COLO668 (cell line): Measurements from ENCODE around the gene MS4A4E.
"Not testable (repeated sequence)": the region's sequence is repeated elsewhere in the genome, so short reads cannot be mapped to it uniquely, and the experiment has no call there.

Source experiments
- DNase-seq: peaks from one replicate; lab custom pipeline; 2025; ENCODE audit not compliant: unreplicated experiment; lab: John Stamatoyannopoulos, UW

Gene MS4A4E

GRCh38 chr11:60242740-60243239 is at the start of gene MS4A4E:
Gene MS4A4E, minus strand, starts transcription at chr11:60243137. Its CDS starts 13,082 bp downstream, at chr11:60230055.
- DNase-seq = no peak

GRCh38 chr11:60292145-60292544 is 49.2 kb upstream of the MS4A4E start:
- DNase-seq = no peak

GRCh38 chr11:60288531-60288930 is 45.6 kb upstream of the MS4A4E start:
- DNase-seq = no peak

DNA sequence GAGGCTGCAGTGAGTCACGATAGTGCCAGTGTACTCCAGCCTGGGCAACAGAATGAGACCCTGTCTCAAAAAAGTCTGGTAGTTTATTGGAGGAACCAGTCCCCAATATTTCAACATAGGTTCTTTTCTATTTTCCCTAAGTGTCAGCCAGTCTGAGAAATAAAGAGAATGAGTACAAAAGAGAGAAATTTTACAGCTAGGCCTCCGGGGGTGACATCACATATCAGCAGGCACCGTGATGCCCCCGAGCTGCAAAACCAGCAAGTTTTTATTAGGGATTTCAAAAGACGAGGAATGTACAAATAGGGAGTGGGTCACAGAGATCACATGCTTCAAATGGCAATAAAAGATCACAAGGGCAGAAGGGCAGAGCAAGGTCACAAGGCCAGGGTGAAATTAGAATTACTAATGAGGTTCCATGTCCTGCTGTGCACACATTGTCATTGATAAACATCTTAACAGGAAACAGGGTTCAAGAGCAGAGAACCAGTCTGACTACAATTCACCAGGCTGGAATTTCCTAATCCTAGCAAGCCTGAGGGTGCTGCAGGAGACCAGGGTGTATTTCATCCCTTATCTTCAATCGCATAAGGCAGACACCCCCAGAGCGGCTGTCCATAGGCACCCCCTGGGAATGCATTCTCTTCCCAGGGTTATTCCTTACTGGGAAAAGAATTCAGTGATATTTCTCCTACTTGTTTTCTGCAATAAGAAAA is 42.6 kb upstream of the MS4A4E start:
- DNase-seq = not testable (repeated sequence)

DNA sequence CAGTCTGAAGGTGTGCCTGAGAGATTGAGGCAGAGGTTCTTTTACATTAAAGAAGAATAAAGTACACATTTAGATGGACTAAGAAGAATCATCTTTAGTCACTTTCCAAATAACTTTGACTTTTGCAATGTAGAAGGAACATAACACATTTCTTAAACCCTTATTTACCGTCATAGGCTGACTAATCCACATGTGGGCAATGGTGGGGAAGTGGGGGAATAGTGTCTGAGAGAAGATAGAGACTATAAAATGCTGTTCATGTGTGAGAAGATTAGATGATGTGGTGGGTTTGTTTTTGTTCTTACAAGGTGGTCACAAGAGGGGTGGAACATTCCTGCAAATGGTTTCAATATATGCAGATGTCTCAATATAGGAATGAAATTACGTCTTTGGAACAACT is 39.3 kb upstream of the MS4A4E start:
- DNase-seq = no peak

GRCh38 chr11:60281485-60281884 is 38.5 kb upstream of the MS4A4E start:
- no peak for DNase-seq

GRCh38 chr11:60280412-60280811 is 37.5 kb upstream of the MS4A4E start, which contains the start of gene MS4A4A:
Gene MS4A4A, plus strand, starts transcription at chr11:60280666. Its CDS starts 10 bp downstream, at chr11:60280676.
- no peak for DNase-seq

- DNase-seq = no peak
Observed at GRCh38 chr11:60274416-60274815, 31.5 kb upstream of the MS4A4E start.

DNA sequence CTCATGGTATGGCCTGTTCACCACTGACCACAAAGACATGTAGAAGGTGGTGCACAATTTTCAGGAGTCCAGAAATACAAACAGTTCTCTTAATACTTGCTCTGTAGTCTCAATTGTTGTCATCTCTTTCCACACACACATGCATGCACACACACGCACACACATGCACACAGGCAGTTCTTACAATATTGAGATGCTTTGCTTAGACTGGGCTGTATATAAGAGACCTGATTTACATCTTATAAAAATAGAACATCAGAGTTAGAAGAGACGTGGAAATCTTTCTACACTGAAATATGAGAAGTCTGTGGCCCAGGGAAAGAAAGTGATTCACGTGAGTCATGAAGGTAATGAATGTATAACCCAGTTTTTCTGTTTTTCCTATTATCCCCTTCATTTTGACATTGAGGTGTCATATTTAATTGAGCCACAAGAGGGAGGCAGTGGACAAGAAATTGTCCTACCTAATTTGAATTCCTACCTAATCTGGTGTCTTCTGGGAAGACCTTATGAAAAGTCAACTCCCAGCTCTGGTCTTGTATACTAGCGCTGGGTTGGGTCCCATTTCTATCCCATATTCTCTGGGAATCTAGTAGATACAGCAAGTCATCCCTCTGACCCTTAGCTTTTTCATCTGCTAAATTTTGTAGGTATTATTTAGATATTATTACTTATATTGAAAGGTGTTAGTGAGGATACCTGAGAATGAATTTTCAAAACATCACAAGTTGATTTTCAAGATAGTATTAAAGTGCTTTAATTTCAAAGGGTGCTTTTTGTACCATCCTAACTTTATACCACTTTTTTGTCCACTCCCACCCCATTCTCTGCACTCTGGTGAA is 22.7 kb upstream of the MS4A4E start:
- DNase-seq = peak; percentile 8

DNA sequence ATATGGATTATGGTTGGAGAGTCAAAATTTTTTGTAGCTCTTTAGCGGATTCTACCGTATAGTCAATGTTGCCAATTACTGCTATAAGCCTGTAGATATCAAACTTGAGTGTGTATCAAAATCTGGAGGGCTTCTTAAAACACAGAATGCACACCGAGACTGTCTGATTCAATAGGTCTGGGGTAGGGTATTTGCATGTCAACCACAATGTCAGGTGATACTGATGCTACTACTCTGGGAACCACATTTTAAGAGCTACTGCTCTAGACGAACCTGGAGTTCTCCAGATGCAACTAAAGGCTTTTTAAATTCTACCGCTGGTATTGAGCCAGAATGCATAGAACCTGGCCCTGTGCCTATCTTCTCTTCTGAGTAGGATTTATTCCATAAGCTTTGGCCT is 21.7 kb upstream of the MS4A4E start:
- DNase-seq = no peak

DNA sequence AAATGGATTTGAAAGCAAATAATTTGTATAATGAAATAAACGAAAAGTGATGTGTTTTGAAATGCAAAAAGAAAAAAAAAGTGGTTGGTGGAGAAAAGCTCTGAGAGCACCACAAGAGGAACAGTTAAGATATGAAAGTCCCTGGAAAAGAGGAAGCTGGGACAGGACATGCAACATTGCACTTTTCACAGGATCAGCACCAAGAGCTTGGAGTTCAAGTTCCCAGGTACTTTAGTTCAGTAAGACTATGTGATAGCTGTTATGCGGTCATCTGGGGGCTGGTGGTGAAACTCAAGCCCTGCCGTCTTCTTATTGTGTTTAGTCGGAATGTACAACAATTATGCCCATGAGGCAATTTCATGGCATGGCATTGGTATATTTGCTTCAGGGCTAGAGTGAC is 20.5 kb upstream of the MS4A4E start:
- no peak for DNase-seq

DNA sequence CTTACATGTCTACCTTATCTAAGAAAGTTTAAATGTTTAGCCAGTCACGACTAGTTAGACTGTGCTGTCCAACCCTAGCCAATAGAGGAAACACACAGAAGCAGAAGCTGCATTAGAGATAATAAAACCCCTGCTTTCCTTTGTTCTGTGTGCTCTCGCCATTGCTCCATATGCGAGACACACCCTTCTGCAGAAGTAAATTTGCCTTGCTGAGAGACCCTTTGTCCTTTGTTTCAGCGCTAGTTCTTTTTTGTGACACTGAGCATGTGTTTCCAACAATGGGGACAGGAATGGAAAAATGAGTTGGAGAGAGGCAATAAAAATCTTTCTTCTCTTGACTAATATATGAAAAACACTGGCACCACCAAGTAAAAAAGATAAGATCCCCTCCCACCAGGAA is 18.1 kb upstream of the MS4A4E start:
- DNase-seq = no peak

- no peak for DNase-seq
Observed at GRCh38 chr11:60257956-60258722, 15.2 kb upstream of the MS4A4E start.

GRCh38 chr11:60252213-60253108 is 9.5 kb upstream of the MS4A4E start:
- no peak for DNase-seq

- DNase-seq = peak; percentile 12
Observed at GRCh38 chr11:60251485-60252212, 8.7 kb upstream of the MS4A4E start.

DNA sequence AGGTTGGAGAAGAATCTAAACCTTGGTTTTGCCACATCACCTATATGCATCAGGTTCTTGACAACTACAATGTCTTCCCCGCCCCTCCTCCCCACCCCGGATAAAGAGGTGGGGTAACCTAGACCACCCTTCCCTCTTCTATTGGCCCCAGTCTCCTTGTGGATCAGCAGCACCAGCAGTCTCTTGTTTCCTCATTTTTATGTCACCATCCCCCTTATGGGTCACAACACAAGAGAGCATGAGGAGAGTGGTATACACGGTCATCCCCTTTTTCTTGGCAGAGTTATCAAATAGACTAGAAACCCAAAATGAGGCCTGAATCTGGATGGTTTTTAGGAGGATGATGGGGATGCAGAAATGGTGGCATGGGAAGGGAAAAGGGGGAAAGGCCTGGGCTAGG is 1.2 kb downstream of the MS4A4E start:
- DNase-seq = no peak

- no peak for DNase-seq
Observed at GRCh38 chr11:60240662-60241061, 2.3 kb downstream of the MS4A4E start.

DNA sequence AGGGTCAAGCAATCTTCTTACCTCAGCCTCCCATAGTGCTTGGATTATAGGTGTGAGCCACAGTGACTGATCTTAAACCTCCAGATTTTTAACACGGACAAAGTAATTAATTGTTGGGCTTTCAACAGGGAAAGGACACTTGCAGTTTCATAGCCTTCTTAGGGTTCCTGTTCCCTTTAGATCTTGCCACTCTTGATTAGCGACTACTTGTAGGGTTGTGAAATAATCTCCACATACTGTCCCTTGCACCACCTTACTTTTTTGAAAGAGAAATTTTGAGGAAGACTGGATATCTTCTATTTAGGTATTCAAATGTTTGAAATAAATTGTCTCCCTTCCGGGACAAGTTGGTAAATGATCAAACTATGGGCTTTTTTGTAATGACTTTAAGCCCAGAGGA is 7.6 kb downstream of the MS4A4E start:
- no peak for DNase-seq

GRCh38 chr11:60230681-60231080 is 12.3 kb downstream of the MS4A4E start:
- DNase-seq = no peak

GRCh38 chr11:60222141-60222540 is 20.8 kb downstream of the MS4A4E start:
- DNase-seq = no peak
